GM19452 (cell line): ENCODE data around the gene CRYBG1.
A peak's percentile ranks its signal among the peaks of the same experiment; 100 is the strongest.

Experiments used
- ATAC-seq: cut with Tn5 transposase; IDR thresholded peaks from one replicate; pipeline ENCODE4 v1.9.1; 2021; ENCODE audit not compliant: unreplicated experiment

Gene CRYBG1

DNA sequence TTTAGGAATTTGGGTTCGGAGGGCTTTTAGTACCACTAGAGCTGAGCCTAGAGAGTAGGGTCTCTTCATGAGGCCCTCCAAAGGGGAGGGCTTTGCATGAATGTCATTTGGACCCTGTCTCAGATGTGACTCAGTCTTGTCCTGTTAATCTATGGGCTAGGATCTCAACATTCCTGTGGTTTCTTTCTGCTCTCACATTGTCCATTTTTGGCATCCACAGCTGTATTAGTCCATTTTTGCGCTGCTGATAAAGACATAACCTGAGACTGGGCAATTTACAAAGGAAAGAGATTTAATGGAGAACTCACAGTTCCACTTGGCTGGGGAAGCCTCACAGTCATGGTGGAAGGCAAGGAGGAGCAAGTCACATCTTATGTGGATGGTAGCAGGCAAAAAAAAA, 61.0 kb downstream of the CRYBG1 start:
- no peak for ATAC-seq

DNA sequence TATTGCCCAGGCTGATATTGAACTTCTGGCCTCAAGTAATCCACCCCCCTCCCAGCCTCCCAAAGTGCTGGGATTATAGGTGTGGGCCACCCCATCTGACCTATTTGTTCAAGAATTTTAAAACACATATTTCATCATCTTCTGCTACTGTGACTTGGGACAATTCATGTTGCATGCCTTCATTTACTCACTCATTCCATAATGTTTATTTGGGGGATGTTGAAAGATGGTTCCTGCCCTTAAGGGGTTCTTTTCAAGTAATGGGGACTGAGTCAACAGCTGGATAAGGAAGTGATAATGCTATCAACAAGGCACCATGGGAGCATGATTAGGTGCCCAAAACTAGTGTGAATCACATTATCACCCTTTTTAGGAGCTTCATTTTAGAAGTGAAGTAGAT, 62.0 kb downstream of the CRYBG1 start:
- ATAC-seq, result no peak

DNA sequence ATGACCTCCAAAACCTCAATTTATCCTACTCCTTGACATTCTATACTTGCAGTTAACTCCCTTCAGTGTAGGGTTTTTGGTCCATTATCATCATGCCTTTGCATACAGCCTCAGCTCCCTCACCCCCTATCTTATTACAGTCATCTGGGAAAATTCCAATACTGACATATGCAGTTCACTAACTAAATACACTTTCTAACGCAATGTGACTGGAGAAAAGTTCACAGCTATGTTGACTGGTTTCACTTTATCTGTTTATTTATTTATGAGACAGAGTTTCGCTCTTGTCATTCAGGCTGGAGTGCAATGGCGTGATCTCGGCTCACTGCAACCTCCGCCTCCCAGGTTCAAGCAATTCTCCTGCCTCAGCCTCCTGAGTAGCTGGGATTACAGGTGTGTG, 64.9 kb downstream of the CRYBG1 start:
- ATAC-seq, result no peak

DNA sequence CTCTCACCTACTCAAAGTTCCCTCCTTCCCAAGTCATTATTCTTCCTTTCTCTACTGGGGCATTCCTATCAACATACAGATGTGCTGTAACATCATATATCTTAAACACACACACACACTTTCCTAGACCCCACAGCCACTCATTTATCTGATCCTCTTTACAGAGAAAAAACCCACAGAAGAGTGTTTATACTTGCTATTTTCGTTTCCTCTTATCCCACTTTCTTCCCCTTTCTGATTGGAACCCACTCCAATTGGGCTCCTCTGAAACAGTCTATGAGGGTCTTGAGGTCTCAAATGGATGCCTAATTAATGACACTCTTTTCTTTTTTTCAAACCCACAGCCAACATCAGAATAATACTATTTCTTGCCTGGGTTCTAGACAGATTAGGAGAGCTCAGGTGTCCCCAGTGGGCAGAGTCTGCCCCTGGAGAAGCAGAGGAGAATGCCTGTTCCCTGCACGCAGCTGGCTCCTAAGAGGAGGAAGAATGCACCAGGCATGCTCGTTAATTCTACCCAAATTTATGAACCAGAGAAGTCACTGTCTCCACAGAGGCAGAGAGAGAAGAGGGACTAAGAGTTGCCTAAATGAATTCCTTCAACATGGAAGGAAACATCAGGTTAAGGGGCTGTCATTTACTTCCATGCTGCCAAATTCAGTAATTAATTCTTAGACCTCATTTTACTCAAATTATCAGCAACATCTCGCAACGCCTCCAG, 65.9 kb downstream of the CRYBG1 start:
- no peak for ATAC-seq

DNA sequence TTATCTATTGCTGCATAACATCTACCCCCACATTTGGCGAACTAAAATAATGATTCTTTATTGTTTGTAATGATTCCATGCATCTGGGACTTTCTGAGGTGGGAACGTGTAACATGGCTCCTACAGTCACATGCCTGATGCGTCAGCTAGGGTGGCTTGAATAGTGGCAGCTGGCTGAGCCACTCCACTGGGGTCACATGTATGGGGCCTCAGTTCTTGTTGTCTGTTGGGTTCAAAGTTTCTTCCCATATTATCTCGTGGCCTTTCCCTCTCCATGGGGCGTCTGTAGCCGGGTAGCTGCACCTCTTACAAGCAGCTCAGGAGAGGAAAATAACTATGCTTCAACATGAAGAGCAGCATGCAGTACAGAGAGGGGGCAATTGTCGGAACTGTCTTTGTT, 69.9 kb downstream of the CRYBG1 start:
- ATAC-seq, result no peak

DNA sequence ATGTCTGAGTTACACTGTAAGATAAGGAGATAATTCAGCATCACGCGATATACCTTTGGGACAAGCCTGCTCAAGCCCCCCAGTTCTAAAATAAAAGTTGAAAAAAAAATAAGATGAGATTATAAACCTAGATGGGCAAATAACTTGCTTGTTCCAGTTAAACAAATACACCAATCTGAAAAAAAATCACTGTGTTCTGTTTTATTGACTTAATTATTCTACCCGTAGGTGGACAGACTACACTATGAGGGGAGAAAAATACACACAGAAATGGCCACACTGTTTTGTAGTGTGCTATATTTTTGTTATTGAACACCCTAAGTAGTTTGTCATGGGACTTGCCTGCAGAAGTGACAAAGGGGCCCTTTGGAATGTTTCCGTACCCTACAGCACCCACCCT, 70.9 kb downstream of the CRYBG1 start:
- ATAC-seq, result no peak

DNA sequence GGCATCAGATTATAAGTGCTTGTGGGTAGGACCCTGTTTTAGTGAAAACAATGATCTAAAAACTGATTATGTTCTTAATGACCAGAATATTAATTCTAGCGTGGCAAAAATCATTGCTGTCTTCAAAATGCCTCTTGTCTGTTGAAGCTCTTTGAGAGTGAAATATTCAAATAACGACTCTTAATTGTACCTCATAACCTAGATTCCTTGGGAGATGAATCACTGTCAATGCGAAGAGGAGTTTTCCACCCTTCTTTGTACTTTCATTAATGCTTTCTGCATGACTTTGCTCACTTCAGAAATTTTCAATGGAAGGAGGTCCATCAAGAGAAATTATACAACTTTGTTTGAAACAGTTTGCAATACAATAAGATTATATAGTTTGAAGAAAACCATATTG, 71.5 kb downstream of the CRYBG1 start:
- ATAC-seq, result no peak

DNA sequence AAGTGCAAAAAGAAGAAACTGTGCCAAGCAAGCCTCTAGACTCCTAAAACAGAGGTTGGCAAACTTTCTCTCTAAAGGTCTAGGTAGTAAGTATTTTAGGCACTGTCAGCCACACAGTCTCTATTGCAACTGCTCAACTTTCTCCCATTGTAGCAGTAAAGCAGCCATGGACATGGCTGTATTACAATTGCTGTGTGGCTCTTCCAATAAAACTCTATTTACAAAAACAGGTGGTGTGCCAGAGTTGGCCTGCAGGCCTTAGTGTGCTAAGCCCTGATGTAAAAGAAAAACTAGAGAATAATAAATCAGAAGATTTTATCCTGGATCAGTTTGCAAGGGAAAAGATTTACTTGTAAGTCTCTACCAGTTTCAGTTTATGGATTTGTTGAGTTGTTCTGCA, 74.0 kb downstream of the CRYBG1 start:
- no peak for ATAC-seq

DNA sequence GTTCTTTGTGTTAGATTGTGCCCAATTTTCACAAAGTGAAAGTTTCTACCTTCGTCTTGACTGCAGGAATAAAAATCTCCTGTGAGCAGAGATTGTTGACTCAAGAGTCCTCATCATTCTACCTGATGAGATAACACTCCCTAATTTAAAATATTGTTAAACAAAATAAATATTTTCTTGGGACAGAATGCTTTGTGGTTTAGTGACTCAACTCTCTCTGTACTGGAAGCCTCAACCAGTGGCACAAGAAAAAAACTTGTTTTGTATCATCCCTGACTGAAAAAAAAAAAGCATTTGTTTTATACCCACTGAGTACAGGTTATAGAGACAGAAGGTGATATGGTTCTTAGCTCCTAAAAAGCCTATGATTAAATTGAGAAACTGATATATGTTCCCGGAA, 78.9 kb downstream of the CRYBG1 start:
- no peak for ATAC-seq

DNA sequence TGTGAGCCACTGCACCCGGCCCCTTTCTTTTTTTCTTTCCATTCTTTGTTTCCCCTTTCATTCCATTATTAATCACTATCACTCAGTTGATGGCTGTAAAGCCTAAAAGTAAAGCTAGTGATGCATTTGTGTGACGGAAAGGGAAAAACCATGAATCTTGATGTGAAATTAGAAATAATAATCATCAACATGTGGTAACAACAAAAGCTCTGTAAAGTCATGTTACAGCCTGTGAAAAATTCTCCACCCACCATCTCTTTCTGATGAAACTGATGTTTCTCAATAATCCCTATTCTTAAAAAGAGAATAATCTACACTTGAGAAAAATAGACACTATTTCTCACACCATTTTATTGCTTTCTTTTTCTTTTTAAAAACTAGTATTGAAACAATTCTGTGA, 80.0 kb downstream of the CRYBG1 start:
- no peak for ATAC-seq

DNA sequence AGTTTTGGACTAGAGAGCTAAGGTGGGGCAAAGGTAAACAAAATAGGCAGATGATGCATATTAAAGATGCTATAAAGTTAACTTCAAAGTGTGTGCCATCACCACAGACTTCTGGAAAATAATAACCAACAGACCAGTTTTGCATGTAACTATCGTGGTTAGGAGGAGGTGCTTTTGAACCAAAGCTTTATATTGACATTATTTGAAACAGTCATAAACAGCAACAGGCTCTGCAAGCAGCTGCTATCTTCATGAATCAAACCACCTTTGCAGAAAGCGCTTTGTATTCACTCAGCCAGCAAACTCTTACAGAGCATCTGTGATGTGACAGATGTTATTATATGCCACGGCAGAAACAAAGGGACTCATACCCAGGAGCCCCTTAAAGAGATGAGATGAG, 81.9 kb downstream of the CRYBG1 start:
- ATAC-seq, result no peak

DNA sequence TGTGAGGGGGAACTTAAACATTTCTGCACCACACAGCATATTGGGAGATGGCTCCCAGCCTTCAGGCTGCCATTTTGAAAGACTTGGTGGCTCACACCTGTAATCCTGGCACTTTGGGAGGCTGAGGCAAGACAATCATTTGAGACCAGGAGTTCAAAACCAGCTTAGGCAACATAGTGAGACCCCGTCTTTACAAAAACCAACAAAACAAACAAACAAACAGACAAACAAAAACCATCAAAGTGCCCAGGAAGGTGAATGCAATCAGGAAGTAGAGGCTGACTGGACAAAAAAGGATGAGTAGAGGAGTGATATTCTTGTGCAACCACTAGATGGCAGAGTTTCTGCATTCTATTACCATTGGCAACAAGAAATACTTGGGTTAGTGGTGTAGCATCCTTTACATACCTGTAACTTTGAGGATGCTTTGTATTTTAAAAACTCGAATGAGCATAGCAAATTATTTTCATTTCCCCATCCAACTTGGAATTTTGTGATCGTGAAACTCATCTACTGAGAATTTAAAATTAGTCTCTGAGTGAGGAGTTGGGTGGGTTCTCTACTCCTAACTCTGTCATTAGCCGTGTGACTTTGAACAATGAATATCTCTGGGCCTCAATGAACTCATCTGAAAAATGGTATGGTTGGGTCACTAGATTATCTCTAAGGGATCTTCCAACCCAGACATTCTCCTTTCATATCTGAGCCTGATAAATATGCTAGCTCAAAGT, 84.4 kb downstream of the CRYBG1 start:
- ATAC-seq, result no peak

DNA sequence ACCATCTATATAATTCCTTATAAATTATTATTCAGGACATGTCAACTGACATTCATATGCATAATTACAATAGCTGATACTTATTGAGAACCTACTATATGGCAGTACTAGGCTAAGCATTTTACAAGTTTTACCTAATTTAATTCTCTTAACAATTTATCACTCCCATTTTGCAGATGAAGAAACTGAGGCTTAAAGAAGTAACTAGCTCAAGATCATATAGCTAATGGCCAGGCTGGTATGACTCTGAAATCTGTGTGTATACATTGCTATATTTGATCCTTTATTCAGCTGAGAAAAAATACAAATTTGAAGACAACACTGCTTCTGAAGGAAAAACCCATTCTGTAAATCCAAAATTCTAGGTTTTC, 85.0 kb downstream of the CRYBG1 start:
- ATAC-seq, result no peak

DNA sequence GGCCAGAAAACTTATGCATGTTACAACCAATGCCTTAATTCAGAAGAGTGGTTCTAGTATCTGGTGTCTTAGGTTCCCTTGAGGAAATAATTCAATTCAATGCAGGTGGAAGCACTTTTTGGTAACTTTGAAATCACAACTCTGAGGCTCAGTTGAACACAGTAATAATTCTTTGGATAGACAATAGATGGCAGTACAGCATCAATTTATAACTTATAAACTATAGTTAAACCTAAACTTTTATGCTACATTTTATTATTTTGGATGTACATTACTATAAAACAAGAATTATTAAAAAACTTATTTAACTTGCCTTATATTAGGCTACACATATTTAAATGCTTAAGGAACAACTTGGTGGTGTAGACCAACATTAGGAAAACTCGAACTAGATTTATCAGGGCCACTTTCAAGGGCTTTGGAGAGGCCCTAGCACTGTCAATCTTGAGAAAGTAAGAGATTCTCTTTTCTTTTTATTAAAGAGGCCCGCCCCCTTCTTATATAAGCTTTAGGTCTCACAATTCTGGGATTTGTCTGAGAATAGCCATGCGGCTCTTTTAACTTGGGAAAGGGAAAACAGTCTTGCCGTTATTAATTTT, 85.9 kb downstream of the CRYBG1 start:
- ATAC-seq, result no peak

DNA sequence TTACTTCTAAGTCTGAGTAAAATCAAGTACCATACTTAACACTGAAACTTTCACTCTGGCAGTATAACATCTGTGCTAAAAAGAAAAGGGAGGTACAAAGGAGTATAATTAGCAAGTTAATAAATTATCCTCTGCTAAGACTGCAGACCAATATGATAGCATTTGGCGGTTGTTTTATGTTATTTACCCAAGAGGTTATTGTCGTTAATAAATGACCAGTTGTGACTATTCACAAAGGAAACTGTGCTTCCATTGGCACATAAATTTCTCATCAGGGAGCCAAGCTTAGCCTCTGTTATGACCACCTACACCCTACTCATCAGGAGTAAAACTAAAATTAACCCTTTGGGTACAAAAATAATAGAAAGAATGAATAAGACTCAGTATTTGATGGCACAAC, 86.5 kb downstream of the CRYBG1 start:
- ATAC-seq, result no peak

DNA sequence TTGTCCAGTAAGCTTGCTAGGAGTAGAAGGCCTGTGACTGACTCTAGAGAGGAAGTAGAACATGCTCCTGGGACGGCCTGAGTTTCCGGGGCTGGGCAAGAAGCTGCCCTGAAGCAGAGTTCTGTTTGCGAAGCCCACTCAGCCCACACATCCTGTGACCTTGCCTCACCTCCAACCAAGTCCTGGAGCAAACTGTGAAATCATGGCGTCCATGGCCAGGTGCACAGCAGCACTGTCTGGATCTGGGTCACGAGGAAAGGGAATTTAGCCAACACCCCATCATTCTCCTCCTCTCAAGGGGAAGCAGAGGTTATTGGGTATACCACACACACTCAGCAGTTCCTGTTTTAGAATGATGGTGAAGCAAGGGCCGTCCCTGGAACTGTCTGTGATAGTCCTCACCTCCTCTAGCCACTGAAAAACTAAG, 87.5 kb downstream of the CRYBG1 start:
- ATAC-seq, result peak; percentile 68

DNA sequence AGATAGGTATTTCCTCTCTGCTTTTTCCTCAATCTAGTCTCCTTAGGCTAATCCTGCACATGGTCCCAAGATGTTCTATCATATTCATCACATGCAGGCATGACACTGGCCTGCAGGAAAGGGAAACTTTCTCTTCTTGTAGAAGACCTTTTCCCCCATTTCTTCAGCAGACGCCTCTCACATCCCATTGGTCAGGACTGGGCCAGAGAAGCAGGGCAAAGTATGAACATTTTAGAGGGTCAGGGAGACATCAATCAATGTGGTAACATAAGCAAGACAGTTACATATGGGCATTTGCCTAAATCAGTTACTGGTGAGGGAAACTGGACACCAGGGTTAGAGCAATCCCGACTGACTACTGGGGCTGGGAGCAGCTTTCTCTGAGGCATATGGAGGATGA, 90.1 kb downstream of the CRYBG1 start:
- ATAC-seq, result no peak

DNA sequence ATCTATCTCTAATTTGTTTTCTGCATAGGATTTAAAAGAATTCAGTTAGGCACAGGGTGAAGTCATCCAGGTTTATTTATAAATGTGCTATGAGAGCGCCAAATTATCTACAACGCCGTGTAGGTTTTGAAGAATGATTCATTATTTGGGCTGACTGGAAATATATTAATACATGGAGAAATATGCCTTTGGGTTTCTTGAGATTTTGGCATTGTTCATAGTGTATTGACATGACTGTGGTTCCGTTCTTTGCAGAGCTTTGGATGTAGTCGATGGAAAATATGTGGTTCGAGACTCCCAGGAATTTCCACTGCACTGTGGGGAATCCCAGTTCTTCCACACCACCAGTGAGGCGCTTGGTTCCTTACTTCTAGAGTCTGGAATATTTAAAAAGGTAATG, 90.9 kb downstream of the CRYBG1 start:
- ATAC-seq, result no peak

DNA sequence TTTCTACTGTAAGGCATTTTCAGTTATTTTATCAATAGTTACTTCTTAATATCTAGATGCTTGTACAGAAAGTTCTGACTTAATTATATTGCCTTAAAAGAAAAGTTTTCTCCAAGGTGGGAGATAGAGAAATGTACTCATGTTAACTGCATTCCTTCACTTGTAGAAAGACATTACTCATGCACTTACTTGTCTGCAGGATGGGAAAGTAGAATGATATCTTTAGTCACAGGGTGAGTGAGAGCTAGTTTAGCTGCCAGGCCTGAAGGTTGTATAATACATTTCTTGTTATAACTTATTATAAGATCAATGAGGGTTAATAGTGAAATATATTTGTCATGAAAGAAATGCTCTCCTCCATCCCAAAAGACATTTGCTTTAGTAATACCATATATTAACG, 92.1 kb downstream of the CRYBG1 start:
- ATAC-seq, result no peak

DNA sequence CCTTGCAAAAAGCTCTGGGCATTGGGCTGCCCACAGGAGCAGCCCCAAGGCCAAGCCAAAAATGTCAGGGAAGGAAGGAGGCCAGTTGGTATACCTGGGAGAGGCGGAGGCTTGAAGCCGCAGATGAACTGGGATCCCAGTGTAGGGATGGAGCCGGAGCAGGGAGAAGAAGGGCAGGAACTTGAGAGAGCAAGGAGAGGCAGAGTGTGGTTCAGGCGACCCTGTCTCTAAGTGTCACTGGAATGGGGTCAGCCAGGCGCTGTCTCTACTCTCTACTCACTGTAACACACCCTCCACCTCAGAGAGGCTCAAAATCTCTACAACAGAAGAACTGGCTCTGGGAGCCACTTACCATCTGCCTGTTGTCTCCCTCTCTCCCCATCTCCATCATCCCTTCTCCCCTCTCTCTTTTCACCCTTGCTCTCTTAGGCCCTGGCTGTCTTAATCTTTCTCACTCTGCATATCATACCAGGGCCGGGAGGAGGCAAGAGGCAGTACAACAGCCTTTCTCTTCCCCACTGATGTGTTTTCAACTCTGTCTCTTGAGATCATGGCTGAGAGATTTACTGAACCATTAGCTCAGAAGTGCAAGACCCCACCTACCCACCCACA, 93.3 kb downstream of the CRYBG1 start:
- no peak for ATAC-seq

DNA sequence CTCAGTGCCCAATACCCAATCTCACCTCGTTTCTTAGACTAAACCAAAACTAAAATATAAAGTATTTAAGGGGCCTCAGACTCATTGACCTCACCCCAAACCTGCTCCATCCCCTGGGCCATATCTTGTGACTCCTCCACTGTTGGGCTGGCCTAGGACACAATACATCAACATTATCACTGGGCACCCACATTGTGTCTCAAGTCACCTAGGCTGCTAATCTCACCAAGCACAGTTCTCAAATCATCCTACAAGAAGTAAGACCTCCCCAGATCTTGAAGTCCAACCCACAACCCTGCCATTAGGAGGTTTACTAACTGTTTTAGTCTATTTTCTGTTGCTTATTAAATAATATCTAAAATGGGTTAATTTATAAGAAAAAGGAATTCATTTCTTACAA, 96.2 kb downstream of the CRYBG1 start:
- no peak for ATAC-seq
